Adrenal gland (tissue), 12 donors: ENCODE results near the gene CFAP70. TPM values are rescaled to one million over a fixed set of nuclear protein-coding genes. Genes with fewer than 3 reads are reported as not detected.

Experiments used
- DNase-seq, 7 donors: peaks; one replicate each; pipeline ENCODE4 v3.0.0-alpha.2; 2019 to 2020
- H3K27ac ChIP-seq, 5 donors: fragments of 200-600 bp; sonication (generic) in 4 of 5; 1 replicate in 3 of 5; 2 replicates in 2 of 5; pipeline versions ENCODE4 v1.5.1 to v1.8.0; 2016 to 2020; ENCODE audit warnings: mild to moderate bottlenecking in 1 of 5
- H3K27me3 ChIP-seq: fragments of 200-600 bp; 2 replicates; pipeline ENCODE4 v1.8.0; 2021
- H3K36me3 ChIP-seq, 2 donors: fragments of 200-600 bp; replicated peaks in 1 of 2; 1 replicate in 1 of 2; 2 replicates in 1 of 2; pipeline versions ENCODE4 v1.5.1 to v1.8.0; 2018 to 2022
- H3K4me1 ChIP-seq, 2 donors: fragments of 200-600 bp; replicated peaks in 1 of 2; 1 replicate in 1 of 2; 2 replicates in 1 of 2; pipeline versions ENCODE4 v1.5.1 to v1.8.0; 2018 to 2021
- H3K4me3 ChIP-seq, 4 donors: fragments of 200-600 bp; sonication (generic) in 3 of 4; one replicate each; pipeline ENCODE4 v1.5.1; 2016 to 2018
- H3K9me3 ChIP-seq, 3 donors: fragments of 200-600 bp; sonication (generic) in 1 of 3; replicated peaks in 1 of 3; 1 replicate in 2 of 3; 2 replicates in 1 of 3; pipeline versions ENCODE4 v1.5.1 to v1.8.0; 2016 to 2021
- CTCF ChIP-seq, 6 experiments: fragments of 450-650 bp in 4 of 6; fragments of 200-600 bp in 2 of 6; sonication (generic) in 1 of 6; IDR thresholded peaks; 1 replicate in 5 of 6; 2 replicates in 1 of 6; pipeline versions ENCODE4 v1.5.1 to v1.8.0; 2016 to 2021; ENCODE audit warnings: antibody characterized with exemption in 6 of 6, mild to moderate bottlenecking in 2 of 6, moderate library complexity in 1 of 6
- POLR2A ChIP-seq, 2 donors: fragments of 450-650 bp; IDR thresholded peaks; one replicate each; pipeline ENCODE4 v1.6.1; 2017; ENCODE audit warnings: antibody characterized with exemption in 2 of 2, mild to moderate bottlenecking in 2 of 2, moderate library complexity in 1 of 2
- WGBS, 4 donors: extraction: QIAGEN DNeasy Blood & Tissue Kit in 2 of 4; methylation state at CpG; one replicate each; pipeline versions ENCODE4 v1.1.5 to v1.1.7; 2013 to 2017; 5-methylcytosine and 5-hydroxymethylcytosine counted together
- intact Hi-C, 2 donors: fragments of 100-400 bp; cut with DNase I; formaldehyde crosslinking; loops; one replicate each; pipeline versions ENCODE4 v1.14.1 to v1.15.0; 2022 to 2023
- polyA plus RNA-seq, 3 donors: library from polyadenylated mRNA; stranded (reverse); fragments of 200-250 nt in 2 of 3; fragments of 350-450 nt in 1 of 3; fragmentation: Illumina TruSeq in 1 of 3; extraction: RNeasy Lipid Tissue Mini Kit (QIAGEN cat#74804) in 1 of 3; gene quantifications; one replicate each; pipeline ENCODE4 v1.2.3, GENCODE V29; 2013 to 2014
- total RNA-seq, 9 donors: library from RNA; depleted of rRNA in 4 of 9; stranded (reverse); fragments of >200 nt in 4 of 9; fragments of 120-200 nt in 1 of 9; fragmentation: NEBNext Ultra II Directional in 1 of 9; extraction: Animal tissue kit (Norgen Biotek cat#: 25700) in 1 of 9; gene quantifications; one replicate each; pipeline versions ENCODE4 v1.1.0 to v1.2.4, GENCODE V29; 2013 to 2023
- donor health status: healthy with polysubstance abuse.
- donor health status: Bipolar disorder and iron deficiency.
- donor health status: DM: yes; HTN: yes; CAD: no.
- donor health status: DM: no; HTN: no; CAD: no.
- donor health status: DM: no; HTN: no; CAD: no.
- donor health status: DM: yes; HTN: yes; CAD: no.

CFAP70 gene
- total and polyA plus RNA-seq, 12 donors, result 1.6 to 43.6 (median 6.7) TPM

GRCh38 chr10:73287441-73287840, 71.2 kb downstream of the CFAP70 start:
- Histone ChIP-seq H3K27ac (no peak overlapping the region), H3K4me1 (no peaks in the 10 kb centered on the region), H3K27me3 (no peaks in the 10 kb centered on the region), H3K36me3 (no peaks in the 10 kb centered on the region), H3K4me3 (no peak overlapping the region), H3K9me3 (no peaks in the 10 kb centered on the region)
- TF ChIP-seq POLR2A (IDR thresholded peaks at IDR 0.05) (no peak), CTCF (IDR thresholded peaks at IDR 0.05) (no peak)
- intact Hi-C loops, result no loop called here
- WGBS, 4 donors, result 83 to 91% (median 87%) methylated on average over 1 of the region's 1 CpG
- DNase-seq, result no peak

- WGBS, 4 donors, result 84 to 97% (median 90%) methylated on average over 3 of the region's 3 CpGs
- Histone ChIP-seq H3K4me1 (no peaks in the 10 kb centered on the region), H3K4me3 (no peak overlapping the region), H3K27ac (no peak overlapping the region), H3K36me3 (no peaks in the 10 kb centered on the region), H3K9me3 (no peaks in the 10 kb centered on the region), H3K27me3 (no peaks in the 10 kb centered on the region)
- TF ChIP-seq POLR2A (IDR thresholded peaks at IDR 0.05) (no peak), CTCF (IDR thresholded peaks at IDR 0.05) (no peak)
- intact Hi-C loops, result no loop called here
- DNase-seq, result no peak
Measured at GRCh38 chr10:73281097-73281496, 77.6 kb downstream of the CFAP70 start.

- Histone ChIP-seq H3K36me3 (no peaks in the 10 kb centered on the region), H3K4me1 (peaks cover 0 to 8% of the 10 kb centered on the region in 2 donors), H3K27ac (no peak overlapping the region), H3K9me3 (no peaks in the 10 kb centered on the region), H3K27me3 (no peaks in the 10 kb centered on the region), H3K4me3 (no peak overlapping the region)
- intact Hi-C loops, result loop anchor here in 1 of 2 donors (10.0 kb wide), 1 partner anchor 220 kb away; no protein-coding TSS in a partner anchor
- WGBS, 4 donors, result 76 to 84% (median 81%) methylated on average over 2 of the region's 2 CpGs
- TF ChIP-seq POLR2A (IDR thresholded peaks at IDR 0.05) (no peak), CTCF (IDR thresholded peaks at IDR 0.05) (no peak)
- DNase-seq, result no peak
Measured at GRCh38 chr10:73264423-73264822, 94.2 kb downstream of the CFAP70 start.

- DNase-seq, result no peak
- 36 to 41% (median 37%) methylated on average over 1 of the region's 1 CpG for WGBS, 4 donors
- peak; percentile 43 to 63 (median 56) for TF ChIP-seq CTCF (IDR thresholded peaks at IDR 0.05)
- TF ChIP-seq POLR2A (IDR thresholded peaks at IDR 0.05), result no peak
- intact Hi-C loops, result loop anchor here in 1 of 2 donors (10.0 kb wide), 1 partner anchor 221 kb away; no protein-coding TSS in a partner anchor
- Histone ChIP-seq H3K4me3 (no peak overlapping the region), H3K4me1 (peaks cover 0 to 8% of the 10 kb centered on the region in 2 donors), H3K27ac (no peak overlapping the region), H3K27me3 (no peaks in the 10 kb centered on the region), H3K36me3 (no peaks in the 10 kb centered on the region), H3K9me3 (no peaks in the 10 kb centered on the region)
Measured at GRCh38 chr10:73263693-73264347, 94.8 kb downstream of the CFAP70 start.
